ENCODE measurements around the gene FXN.

The FXN gene

GRCh38 chr9:69034071-69034470 is 1.5 kb upstream of the FXN start:
- TF ChIP-seq EZH2phosphoT487 (IDR thresholded peaks at IDR 0.05; ENCODE audit: borderline replicate concordance), result no peak
- TF ChIP-seq, protein P1, sequence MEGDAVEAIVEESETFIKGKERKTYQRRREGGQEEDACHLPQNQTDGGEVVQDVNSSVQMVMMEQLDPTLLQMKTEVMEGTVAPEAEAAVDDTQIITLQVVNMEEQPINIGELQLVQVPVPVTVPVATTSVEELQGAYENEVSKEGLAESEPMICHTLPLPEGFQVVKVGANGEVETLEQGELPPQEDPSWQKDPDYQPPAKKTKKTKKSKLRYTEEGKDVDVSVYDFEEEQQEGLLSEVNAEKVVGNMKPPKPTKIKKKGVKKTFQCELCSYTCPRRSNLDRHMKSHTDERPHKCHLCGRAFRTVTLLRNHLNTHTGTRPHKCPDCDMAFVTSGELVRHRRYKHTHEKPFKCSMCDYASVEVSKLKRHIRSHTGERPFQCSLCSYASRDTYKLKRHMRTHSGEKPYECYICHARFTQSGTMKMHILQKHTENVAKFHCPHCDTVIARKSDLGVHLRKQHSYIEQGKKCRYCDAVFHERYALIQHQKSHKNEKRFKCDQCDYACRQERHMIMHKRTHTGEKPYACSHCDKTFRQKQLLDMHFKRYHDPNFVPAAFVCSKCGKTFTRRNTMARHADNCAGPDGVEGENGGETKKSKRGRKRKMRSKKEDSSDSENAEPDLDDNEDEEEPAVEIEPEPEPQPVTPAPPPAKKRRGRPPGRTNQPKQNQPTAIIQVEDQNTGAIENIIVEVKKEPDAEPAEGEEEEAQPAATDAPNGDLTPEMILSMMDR (conservative IDR thresholded peaks at IDR 0.05; ENCODE audit: low read length), result no peak
- Histone ChIP-seq H3K4me2 (ENCODE audit: low read depth, low read length, poor library complexity, severe bottlenecking) (no peak overlapping the region), H3K9me2 (replicated peaks; ENCODE audit: low read depth, low read length) (no peaks in the 10 kb centered on the region)

DNA sequence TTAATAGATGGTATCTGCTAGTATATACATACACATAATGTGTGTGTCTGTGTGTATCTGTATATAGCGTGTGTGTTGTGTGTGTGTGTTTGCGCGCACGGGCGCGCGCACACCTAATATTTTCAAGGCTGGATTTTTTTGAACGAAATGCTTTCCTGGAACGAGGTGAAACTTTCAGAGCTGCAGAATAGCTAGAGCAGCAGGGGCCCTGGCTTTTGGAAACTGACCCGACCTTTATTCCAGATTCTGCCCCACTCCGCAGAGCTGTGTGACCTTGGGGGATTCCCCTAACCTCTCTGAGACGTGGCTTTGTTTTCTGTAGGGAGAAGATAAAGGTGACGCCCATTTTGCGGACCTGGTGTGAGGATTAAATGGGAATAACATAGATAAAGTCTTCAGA is 757 bp downstream of the FXN start:
- peaks cover 4% of the 10 kb centered on the region for H4K20me1 ChIP-seq (ENCODE audit: insufficient read depth, low read length, poor library complexity, severe bottlenecking)
- TF ChIP-seq, protein P1 (conservative IDR thresholded peaks at IDR 0.05; ENCODE audit: low read length), result no peak
- no peak for TF ChIP-seq EZH2phosphoT487 (IDR thresholded peaks at IDR 0.05; ENCODE audit: borderline replicate concordance)
- peaks cover 59% of the 10 kb centered on the region for H3K79me2 ChIP-seq (ENCODE audit: insufficient read depth, low read length)
- H2AFZ ChIP-seq (ENCODE audit: low read length), result peak overlapping the region; percentile 87
- H3K36me3 ChIP-seq (ENCODE audit: insufficient read depth, low read length), result no peaks in the 10 kb centered on the region
- no peaks in the 10 kb centered on the region for H3K9me3 ChIP-seq (ENCODE audit: insufficient read depth, low read depth, low read length)
- H3K4me3 ChIP-seq (ENCODE audit: low read length, poor library complexity, severe bottlenecking), result peak overlapping the region; percentile 94
- peaks cover 39% of the 10 kb centered on the region for H3K4me1 ChIP-seq (ENCODE audit: insufficient read depth, low read length, poor library complexity, severe bottlenecking)
- H3K4me2 ChIP-seq (ENCODE audit: low read depth, low read length, poor library complexity, severe bottlenecking), result peak overlapping the region; percentile 75
- H3K27me3 ChIP-seq (ENCODE audit: insufficient read depth, low read length, poor library complexity, severe bottlenecking), result no peaks in the 10 kb centered on the region
- peak overlapping the region; percentile 90 for H3K9ac ChIP-seq (ENCODE audit: low read depth, low read length, poor library complexity, severe bottlenecking)
- H3K9me2 ChIP-seq (replicated peaks; ENCODE audit: low read depth, low read length), result no peaks in the 10 kb centered on the region
- no peaks in the 10 kb centered on the region for H3F3A ChIP-seq (ENCODE audit: low read depth)

More at GRCh38 chr9:69034071-69034470, 1.5 kb upstream of the FXN start:
- Histone ChIP-seq H3K36me3 (ENCODE audit: insufficient read depth, low read length) (no peaks in the 10 kb centered on the region; the same call in 1 of the 2 replicates), H3K4me1 (ENCODE audit: insufficient read depth, low read length, poor library complexity, severe bottlenecking) (peaks cover 48% of the 10 kb centered on the region), H3F3A (ENCODE audit: low read depth) (peaks cover 6% of the 10 kb centered on the region), H3K9ac (ENCODE audit: low read depth, low read length, poor library complexity, severe bottlenecking) (no peak overlapping the region), H3K4me3 (ENCODE audit: low read length, poor library complexity, severe bottlenecking) (no peak overlapping the region), H4K20me1 (ENCODE audit: insufficient read depth, low read length, poor library complexity, severe bottlenecking) (peaks cover 4% of the 10 kb centered on the region), H3K9me3 (ENCODE audit: insufficient read depth, low read depth, low read length) (peaks cover 7% of the 10 kb centered on the region; the same call in 1 of the 2 replicates), H2AFZ (ENCODE audit: low read length) (no peak overlapping the region), H3K79me2 (ENCODE audit: insufficient read depth, low read length) (peaks cover 39% of the 10 kb centered on the region), H3K27me3 (ENCODE audit: insufficient read depth, low read length, poor library complexity, severe bottlenecking) (no peaks in the 10 kb centered on the region)

DNA sequence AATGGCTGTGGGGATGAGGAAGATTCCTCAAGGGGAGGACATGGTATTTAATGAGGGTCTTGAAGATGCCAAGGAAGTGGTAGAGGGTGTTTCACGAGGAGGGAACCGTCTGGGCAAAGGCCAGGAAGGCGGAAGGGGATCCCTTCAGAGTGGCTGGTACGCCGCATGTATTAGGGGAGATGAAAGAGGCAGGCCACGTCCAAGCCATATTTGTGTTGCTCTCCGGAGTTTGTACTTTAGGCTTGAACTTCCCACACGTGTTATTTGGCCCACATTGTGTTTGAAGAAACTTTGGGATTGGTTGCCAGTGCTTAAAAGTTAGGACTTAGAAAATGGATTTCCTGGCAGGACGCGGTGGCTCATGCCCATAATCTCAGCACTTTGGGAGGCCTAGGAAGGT is 1.2 kb downstream of the FXN start:
- Histone ChIP-seq H4K20me1 (ENCODE audit: insufficient read depth, low read length, poor library complexity, severe bottlenecking) (peaks cover 4% of the 10 kb centered on the region), H3K4me1 (ENCODE audit: insufficient read depth, low read length, poor library complexity, severe bottlenecking) (peaks cover 41% of the 10 kb centered on the region), H3K79me2 (ENCODE audit: insufficient read depth, low read length) (peaks cover 64% of the 10 kb centered on the region), H3K9me3 (ENCODE audit: insufficient read depth, low read depth, low read length) (no peaks in the 10 kb centered on the region), H3K4me2 (ENCODE audit: low read depth, low read length, poor library complexity, severe bottlenecking) (peak overlapping the region; percentile 75), H3K9me2 (replicated peaks; ENCODE audit: low read depth, low read length) (no peaks in the 10 kb centered on the region), H3K36me3 (ENCODE audit: insufficient read depth, low read length) (no peaks in the 10 kb centered on the region), H3K4me3 (ENCODE audit: low read length, poor library complexity, severe bottlenecking) (peak overlapping the region; percentile 94), H3F3A (ENCODE audit: low read depth) (no peaks in the 10 kb centered on the region), H3K27me3 (ENCODE audit: insufficient read depth, low read length, poor library complexity, severe bottlenecking) (no peaks in the 10 kb centered on the region), H3K9ac (ENCODE audit: low read depth, low read length, poor library complexity, severe bottlenecking) (peak overlapping the region; percentile 90), H2AFZ (ENCODE audit: low read length) (no peak overlapping the region)
- TF ChIP-seq, protein P1 (conservative IDR thresholded peaks at IDR 0.05; ENCODE audit: low read length), result no peak
- no peak for TF ChIP-seq EZH2phosphoT487 (IDR thresholded peaks at IDR 0.05; ENCODE audit: borderline replicate concordance)

Data from Loucy (cell line).